Vagina (tissue), 2 donors: ENCODE results near the gene SMAGP. TPM values are rescaled to one million over a fixed set of nuclear protein-coding genes. Genes with fewer than 3 reads are reported as not detected.
"Not testable (repeated sequence)": the region's sequence is repeated elsewhere in the genome, so short reads cannot be mapped to it uniquely, and the experiment has no call there.

Experiments
- DNase-seq, 2 donors: peaks; one replicate each; pipeline ENCODE4 v3.0.0-alpha.2; 2017; ENCODE audit errors: extremely low spot score in 2 of 2
- H3K27ac ChIP-seq: fragments of 200-600 bp; sonication (generic); one replicate; pipeline ENCODE4 v1.5.1; 2019
- H3K27me3 ChIP-seq: fragments of 200-600 bp; sonication (generic); one replicate; pipeline ENCODE4 v1.5.1; 2019
- H3K36me3 ChIP-seq, 2 donors: fragments of 200-600 bp; sonication (generic); one replicate each; pipeline ENCODE4 v1.5.1; 2017 to 2019
- H3K4me1 ChIP-seq: fragments of 200-600 bp; sonication (generic); one replicate; pipeline ENCODE4 v1.5.1; 2019
- H3K4me3 ChIP-seq, 2 donors: fragments of 200-600 bp; sonication (generic); 1 replicate in 1 of 2; 2 replicates in 1 of 2; pipeline ENCODE4 v1.5.1; 2016 to 2019
- H3K9me3 ChIP-seq: fragments of 200-600 bp; sonication (generic); one replicate; pipeline ENCODE4 v1.5.1; 2019
- CTCF ChIP-seq, 3 experiments: fragments of 450-650 bp in 2 of 3; fragments of 200-600 bp in 1 of 3; sonication (generic) in 1 of 3; IDR thresholded peaks; one replicate each; pipeline ENCODE4 v1.5.1; 2017 to 2019; ENCODE audit warnings: antibody characterized with exemption in 3 of 3, mild to moderate bottlenecking in 2 of 3, moderate library complexity in 2 of 3
- POLR2A ChIP-seq, 2 donors: fragments of 450-650 bp; IDR thresholded peaks; one replicate each; pipeline ENCODE4 v1.6.1; 2017; ENCODE audit warnings: antibody characterized with exemption in 2 of 2, mild to moderate bottlenecking in 2 of 2, moderate library complexity in 2 of 2
- POLR2AphosphoS5 ChIP-seq, 2 donors: sonication (generic); formaldehyde crosslinking; IDR thresholded peaks; one replicate each; pipeline ENCODE4 v1.9.0; 2017; ENCODE audit warnings: antibody characterized with exemption in 2 of 2, mild to moderate bottlenecking in 2 of 2, low read depth in 1 of 2; ENCODE audit not compliant: insufficient read depth in 1 of 2
- intact Hi-C: fragments of 100-400 bp; cut with DNase I; formaldehyde crosslinking; loops from one replicate; pipeline ENCODE4 v1.15.1; 2023
- total RNA-seq: library from RNA; depleted of rRNA; stranded (reverse); fragments of >200 nt; gene quantifications from one replicate; pipeline ENCODE4 v1.2.3, GENCODE V29; 2016

Gene SMAGP
- total RNA-seq, 1 donor from 2014 or later: 30.0 TPM

- Histone ChIP-seq H3K27me3 (no peaks in the 10 kb centered on the region), H3K4me1 (no peaks in the 10 kb centered on the region), H3K9me3 (no peaks in the 10 kb centered on the region), H3K4me3 (no peak overlapping the region), H3K27ac (no peak overlapping the region), H3K36me3 (no peaks in the 10 kb centered on the region)
- no peak for TF ChIP-seq CTCF (IDR thresholded peaks at IDR 0.05)
- no peak for TF ChIP-seq POLR2AphosphoS5 (IDR thresholded peaks at IDR 0.05; ENCODE audit: insufficient read depth in 1 of 2, low read depth in 1 of 2)
- TF ChIP-seq POLR2A (IDR thresholded peaks at IDR 0.05): no peak
- intact Hi-C loops: no loop called here
- no peak for DNase-seq
Measured at GRCh38 chr12:51285843-51286242, 15.6 kb upstream of the SMAGP start.

GRCh38 chr12:51281202-51281924 lies 11.1 kb upstream of the SMAGP start:
- intact Hi-C loops: no loop called here
- H3K36me3 ChIP-seq: no peaks in the 10 kb centered on the region
- DNase-seq: no peak
- H3K4me3 ChIP-seq: no peak overlapping the region
- H3K4me1 ChIP-seq: no peaks in the 10 kb centered on the region
- no peaks in the 10 kb centered on the region for H3K27me3 ChIP-seq
- TF ChIP-seq CTCF (IDR thresholded peaks at IDR 0.05): no peak
- no peak for TF ChIP-seq POLR2AphosphoS5 (IDR thresholded peaks at IDR 0.05; ENCODE audit: insufficient read depth in 1 of 2, low read depth in 1 of 2)
- TF ChIP-seq POLR2A (IDR thresholded peaks at IDR 0.05): no peak
- H3K27ac ChIP-seq: no peak overlapping the region
- H3K9me3 ChIP-seq: no peaks in the 10 kb centered on the region

GRCh38 chr12:51275088-51275487 lies 4.9 kb upstream of the SMAGP start:
- Histone ChIP-seq H3K27ac (no peak overlapping the region), H3K27me3 (no peaks in the 10 kb centered on the region), H3K4me1 (peaks cover 7% of the 10 kb centered on the region), H3K9me3 (no peaks in the 10 kb centered on the region), H3K4me3 (no peak overlapping the region), H3K36me3 (no peaks in the 10 kb centered on the region)
- DNase-seq: no peak
- intact Hi-C loops: loop anchor here (10.0 kb wide), 1 partner anchor 70 kb away; the partner anchor contains the start of gene CELA1
- TF ChIP-seq CTCF (IDR thresholded peaks at IDR 0.05) (no peak), POLR2AphosphoS5 (IDR thresholded peaks at IDR 0.05; ENCODE audit: insufficient read depth in 1 of 2, low read depth in 1 of 2) (no peak), POLR2A (IDR thresholded peaks at IDR 0.05) (no peak)

- intact Hi-C loops: loop anchor here (10.0 kb wide), 1 partner anchor 72 kb away; the partner anchor contains the start of gene CELA1
- not testable (repeated sequence) for H3K27me3 ChIP-seq, DNase-seq, H3K27ac ChIP-seq, H3K4me3 ChIP-seq, H3K9me3 ChIP-seq, H3K36me3 ChIP-seq
- peaks cover 14% of the 10 kb centered on the region for H3K4me1 ChIP-seq
Measured at GRCh38 chr12:51272810-51273209, 2.6 kb upstream of the SMAGP start.

- intact Hi-C loops: loop anchor here (10.0 kb wide), 1 partner anchor 74 kb away; the partner anchor contains the start of gene CELA1
- Histone ChIP-seq H3K27ac (peak overlapping the region; percentile 65), H3K27me3 (no peaks in the 10 kb centered on the region), H3K9me3 (no peaks in the 10 kb centered on the region), H3K4me1 (peaks cover 14% of the 10 kb centered on the region), H3K4me3 (peak overlapping the region; percentile 68 to 97), H3K36me3 (no peaks in the 10 kb centered on the region)
- no peak for DNase-seq
- TF ChIP-seq POLR2A (IDR thresholded peaks at IDR 0.05) (no peak), POLR2AphosphoS5 (IDR thresholded peaks at IDR 0.05; ENCODE audit: insufficient read depth in 1 of 2, low read depth in 1 of 2) (peak in 1 of 2 donors; percentile 61), CTCF (IDR thresholded peaks at IDR 0.05) (no peak)
Measured at GRCh38 chr12:51270951-51271518, 820 bp upstream of the SMAGP start.
